H1 (cell line): ENCODE data around the gene VWF. TPM values are rescaled to one million over a fixed set of nuclear protein-coding genes. Genes with fewer than 3 reads are reported as not detected.

Source experiments
- CTCF ChIA-PET: fragments of 300-600 bp; sonication (Branson Sonifier 250); formaldehyde crosslinking; loops from one replicate; lab custom pipeline; 2021; ENCODE audit not compliant: partially characterized antibody; lab: Charles Lee
- POLR2A ChIA-PET: fragments of 300-600 bp; sonication (Branson Sonifier 250); formaldehyde crosslinking; loops from one replicate; lab custom pipeline; 2021; ENCODE audit warnings: inconsistent platforms; ENCODE audit not compliant: partially characterized antibody; lab: Charles Lee
- DNase-seq, 2 experiments: peaks; one replicate each; pipeline versions ENCODE4 v3.0.0 to v3.0.0-alpha.2; 2010 to 2022; ENCODE audit warnings: low spot score in 2 of 2, low read depth in 1 of 2, mixed read lengths in 1 of 2
- FAIRE-seq: peaks from 2 replicates; lab custom pipeline; 2011; peaks lifted over from hg19 to GRCh38; lab: Jason Lieb, UNC
- H2AFZ ChIP-seq: 2 replicates; pipeline ENCODE4 v1.8.1; 2012; ENCODE audit warnings: low read length, inconsistent platforms
- H2AK5ac ChIP-seq: 2 replicates; pipeline ENCODE4 v1.6.1; 2013; ENCODE audit warnings: low read depth, low read length
- H2BK120ac ChIP-seq: replicated peaks from 2 replicates; pipeline ENCODE3; 2013; ENCODE audit warnings: low read depth, low read length, inconsistent platforms
- H2BK12ac ChIP-seq: 2 replicates; pipeline ENCODE4 v1.6.1; 2013; ENCODE audit warnings: low read depth, low read length
- H2BK15ac ChIP-seq: 2 replicates; pipeline ENCODE4 v1.6.1; 2013; ENCODE audit warnings: low read length
- H2BK20ac ChIP-seq: 2 replicates; pipeline ENCODE4 v1.6.1; 2013; ENCODE audit warnings: low read length
- H2BK5ac ChIP-seq: 2 replicates; pipeline ENCODE4 v1.6.1; 2013; ENCODE audit warnings: low read depth, low read length
- H3K14ac ChIP-seq: 2 replicates; pipeline ENCODE4 v1.6.1; 2013; ENCODE audit warnings: inconsistent platforms; ENCODE audit not compliant: insufficient read length
- H3K18ac ChIP-seq: 2 replicates; pipeline ENCODE4 v1.6.1; 2013; ENCODE audit warnings: low read length; ENCODE audit errors: extremely low read depth
- H3K23ac ChIP-seq: 2 replicates; pipeline ENCODE4 v1.6.1; 2013; ENCODE audit warnings: inconsistent platforms; ENCODE audit not compliant: insufficient read length
- H3K23me2 ChIP-seq: 2 replicates; pipeline ENCODE4 v1.6.1; 2013; ENCODE audit warnings: low read depth, low read length
- H3K27ac ChIP-seq: 2 replicates; pipeline ENCODE4 v1.6.1; 2011; ENCODE audit warnings: low read depth, low read length, inconsistent platforms
- H3K27me3 ChIP-seq, 4 experiments: replicated peaks in 1 of 4; 1 replicate in 1 of 4; 2 replicates in 3 of 4; pipeline versions ENCODE4 v1.6.1 to v1.8.1; 2011 to 2013; ENCODE audit warnings: low read length in 3 of 4, mild to moderate bottlenecking in 3 of 4, inconsistent platforms in 2 of 4, mixed read lengths in 2 of 4, moderate library complexity in 1 of 4; ENCODE audit not compliant: control insufficient read depth in 3 of 4, insufficient read depth in 3 of 4; ENCODE audit errors: extremely low read depth in 1 of 4
- H3K36me3 ChIP-seq, 4 experiments: 2 replicates each; pipeline versions ENCODE4 v1.6.1 to v1.8.1; 2011 to 2013; ENCODE audit warnings: mild to moderate bottlenecking in 4 of 4, low read length in 3 of 4, moderate library complexity in 2 of 4, control low read depth in 1 of 4, inconsistent platforms in 1 of 4; ENCODE audit not compliant: insufficient read depth in 4 of 4, control insufficient read depth in 2 of 4
- H3K4ac ChIP-seq: replicated peaks from 2 replicates; pipeline ENCODE3; 2013; ENCODE audit warnings: low read length, low read depth, mixed read lengths, inconsistent platforms; ENCODE audit not compliant: insufficient read length
- H3K4me1 ChIP-seq, 4 experiments: replicated peaks in 1 of 4; 1 replicate in 1 of 4; 2 replicates in 3 of 4; pipeline versions ENCODE4 v1.6.1 to v1.8.1; 2011 to 2013; ENCODE audit warnings: low read length in 3 of 4, inconsistent platforms in 2 of 4, mixed read lengths in 1 of 4; ENCODE audit not compliant: insufficient read depth in 4 of 4, control insufficient read depth in 3 of 4
- H3K4me2 ChIP-seq, 2 experiments: 2 replicates each; pipeline versions ENCODE4 v1.6.1 to v1.8.1; 2011 to 2013; ENCODE audit warnings: low read depth in 2 of 2, low read length in 2 of 2, control low read depth in 1 of 2, inconsistent platforms in 1 of 2, mild to moderate bottlenecking in 1 of 2; ENCODE audit not compliant: insufficient read depth in 1 of 2
- H3K4me3 ChIP-seq, 4 experiments: fragments of 200-600, 300-600 bp in 1 of 4; sonication (generic), shearing (Covaris generic), sonication (Bioruptor Twin) in 1 of 4; 2 replicates each; pipeline versions ENCODE4 v1.5.1 to v1.8.1; 2011 to 2016; ENCODE audit warnings: low read length in 4 of 4, low read depth in 3 of 4, control low read depth in 2 of 4, inconsistent platforms in 2 of 4, mild to moderate bottlenecking in 2 of 4, mixed read lengths in 1 of 4, moderate library complexity in 1 of 4; ENCODE audit not compliant: insufficient read depth in 2 of 4; ENCODE audit errors: extremely low read depth in 1 of 4
- H3K56ac ChIP-seq: replicated peaks from 2 replicates; pipeline ENCODE3; 2013; ENCODE audit warnings: low read depth, mild to moderate bottlenecking, mixed read lengths, low read length, inconsistent platforms; ENCODE audit not compliant: insufficient read length
- H3K79me1 ChIP-seq: 2 replicates; pipeline ENCODE4 v1.6.1; 2013; ENCODE audit warnings: low read depth, low read length, control low read depth
- H3K79me2 ChIP-seq, 2 experiments: 2 replicates each; pipeline versions ENCODE4 v1.6.1 to v1.8.1; 2012 to 2013; ENCODE audit warnings: low read length in 2 of 2, mild to moderate bottlenecking in 2 of 2, inconsistent platforms in 1 of 2; ENCODE audit not compliant: insufficient read depth in 2 of 2, control insufficient read depth in 1 of 2
- H3K9ac ChIP-seq, 4 experiments: replicated peaks in 1 of 4; 1 replicate in 1 of 4; 2 replicates in 3 of 4; pipeline versions ENCODE4 v1.6.1 to v1.8.1; 2011 to 2013; ENCODE audit warnings: low read depth in 3 of 4, low read length in 3 of 4, control low read depth in 2 of 4, mild to moderate bottlenecking in 2 of 4, moderate library complexity in 2 of 4, inconsistent platforms in 1 of 4; ENCODE audit errors: extremely low read depth in 1 of 4
- H3K9me3 ChIP-seq, 2 experiments: 2 replicates each; pipeline versions ENCODE4 v1.6.1 to v1.8.1; 2012 to 2013; ENCODE audit warnings: mild to moderate bottlenecking in 2 of 2, moderate library complexity in 2 of 2, control low read depth in 1 of 2, inconsistent platforms in 1 of 2, low read depth in 1 of 2, low read length in 1 of 2, mixed read lengths in 1 of 2; ENCODE audit not compliant: insufficient read depth in 2 of 2
- H4K20me1 ChIP-seq, 2 experiments: replicated peaks in 1 of 2; 2 replicates each; pipeline versions ENCODE3 to v1.8.1; 2011 to 2013; ENCODE audit warnings: inconsistent platforms in 2 of 2, low read length in 2 of 2, mild to moderate bottlenecking in 1 of 2; ENCODE audit not compliant: insufficient read depth in 2 of 2, control insufficient read depth in 1 of 2
- H4K5ac ChIP-seq: 2 replicates; pipeline ENCODE4 v1.6.1; 2013; ENCODE audit warnings: low read length, low read depth, mixed read lengths, inconsistent platforms; ENCODE audit not compliant: insufficient read length
- H4K8ac ChIP-seq: 2 replicates; pipeline ENCODE4 v1.8.0; 2013; ENCODE audit warnings: mild to moderate bottlenecking, moderate library complexity, low read length, inconsistent platforms; ENCODE audit not compliant: insufficient read depth; ENCODE audit errors: extremely low read depth
- H4K91ac ChIP-seq: replicated peaks from 2 replicates; pipeline ENCODE3; 2013; ENCODE audit warnings: low read length, mixed read lengths, inconsistent platforms; ENCODE audit not compliant: insufficient read length
- BCL11A ChIP-seq, 2 experiments: IDR thresholded peaks; one replicate each; pipeline ENCODE4 v1.6.1; 2011; ENCODE audit warnings: low read depth in 2 of 2, low read length in 2 of 2, mild to moderate bottlenecking in 2 of 2
- CBX5 ChIP-seq: fragments of 300-800, 300-1000 bp; sonication (generic); IDR thresholded peaks from 2 replicates; pipeline ENCODE4 v1.7.1; 2016; ENCODE audit warnings: antibody characterized with exemption, low read length, low read depth
- EGR1 ChIP-seq: IDR thresholded peaks from 2 replicates; pipeline ENCODE4 v1.6.1; 2011; ENCODE audit warnings: low read depth, low read length, borderline replicate concordance
- JUND ChIP-seq: IDR thresholded peaks from 2 replicates; pipeline ENCODE4 v1.6.1; 2011; ENCODE audit warnings: mild to moderate bottlenecking, improper control_type of control experiment, low read length
- KDM4A ChIP-seq: IDR thresholded peaks from one replicate; pipeline ENCODE4 v1.7.1; 2012; ENCODE audit warnings: low read depth, mild to moderate bottlenecking, moderate library complexity, low read length, inconsistent platforms; ENCODE audit not compliant: severe bottlenecking
- KDM5A ChIP-seq: fragments of 200-600 bp; IDR thresholded peaks from 2 replicates; pipeline ENCODE4 v1.7.1; 2012; ENCODE audit warnings: mild to moderate bottlenecking, low read length, inconsistent platforms, mixed read lengths
- MAFK ChIP-seq: IDR thresholded peaks from 2 replicates; pipeline ENCODE4 v1.6.1; 2012; ENCODE audit warnings: low read depth, mild to moderate bottlenecking, improper control_type of control experiment, low read length
- SP2 ChIP-seq: IDR thresholded peaks from 2 replicates; pipeline ENCODE4 v1.6.1; 2012; ENCODE audit warnings: mild to moderate bottlenecking, low read length, inconsistent platforms
- USF2 ChIP-seq: IDR thresholded peaks from 2 replicates; pipeline ENCODE4 v1.6.1; 2011; ENCODE audit warnings: low read length, improper control_type of control experiment
- WGBS, 2 experiments: shearing (Covaris generic) in 1 of 2; methylation state at CpG; one replicate each; pipeline versions ENCODE4 v1.1.6 to v1.1.7; 2013 to 2015; ENCODE audit warnings: low lambda C conversion rate in 2 of 2, mixed read lengths in 2 of 2, inconsistent platforms in 1 of 2, low coverage in 1 of 2, missing lambda C conversion rate in 1 of 2; ENCODE audit not compliant: insufficient replicate concordance in 2 of 2, insufficient coverage in 1 of 2, insufficient read length in 1 of 2; ENCODE audit errors: extremely low coverage in 1 of 2, missing lambda C conversion rate in 1 of 2; 5-methylcytosine and 5-hydroxymethylcytosine counted together
- polyA plus RNA-seq, 7 experiments: library from polyadenylated mRNA; depleted of rRNA in 3 of 7; stranded (reverse) in 5 of 7; unstranded in 2 of 7; fragments of >200 nt in 5 of 7; fragments of 200-250 nt in 2 of 7; gene quantifications; 1 replicate in 5 of 7; 2 replicates in 1 of 7; 4 replicates in 1 of 7; pipeline versions ENCODE4 v1.2.1 to v1.2.3, GENCODE V29; 2011 to 2013; ENCODE audit warnings: missing spikeins in 2 of 7, mixed read lengths in 2 of 7
- total RNA-seq: library from RNA; stranded (reverse); fragmentation: NEBNext Ultra II Directional; extraction: Animal tissue kit (Norgen Biotek cat#: 25700); gene quantifications from 2 replicates; pipeline ENCODE4 v1.2.1, GENCODE V29; 2021

The VWF gene
- total and polyA plus RNA-seq, 2 of the 8 experiments (the other 6 are each of a cell fraction or from before 2014, with no cell fraction given) = 0.39 to 0.60 TPM

- no peak for TF ChIP-seq KDM4A
- TF ChIP-seq SP2 = no peak
- no peak for TF ChIP-seq KDM5A
- no peak for TF ChIP-seq USF2
- no peak for TF ChIP-seq JUND
- TF ChIP-seq CBX5 = no peak
- TF ChIP-seq MAFK = no peak
- no peak for TF ChIP-seq BCL11A (IDR thresholded peaks at IDR 0.05; ENCODE audit: low read depth in 2 of 2, low read length in 2 of 2)
- no peak for TF ChIP-seq EGR1
- TF ChIP-seq, all 59 proteins: peak for 0
- Histone ChIP-seq H3K56ac (no peak overlapping the region), H3K79me2 (no peaks in the 10 kb centered on the region), H3K23ac (no peak overlapping the region), H4K5ac (no peak overlapping the region), H4K91ac (no peak overlapping the region), H3K4ac (no peak overlapping the region), H3K36me3 (no peaks in the 10 kb centered on the region; a peak in 1 of 8 replicates), H3K18ac (no peak overlapping the region), H2AK5ac (no peak overlapping the region), H3K9me3 (peaks cover 3 to 10% of the 10 kb centered on the region in 2 experiments; a peak in 2 of 4 replicates), H3K27ac (no peak overlapping the region), H2BK12ac (no peak overlapping the region), H4K20me1 (peaks cover 0 to 3% of the 10 kb centered on the region in 2 experiments), H3K23me2 (peaks cover 4% of the 10 kb centered on the region; the same call in 1 of the 2 replicates), H3K4me1 (no peaks in the 10 kb centered on the region), H3K4me2 (no peak overlapping the region), H3K79me1 (no peaks in the 10 kb centered on the region), H2BK5ac (no peak overlapping the region), H2BK15ac (no peak overlapping the region), H4K8ac (no peak overlapping the region), H3K9ac (no peak overlapping the region), H3K27me3 (no peaks in the 10 kb centered on the region), H2AFZ (no peak overlapping the region), H3K4me3 (no peak overlapping the region), H2BK120ac (no peak overlapping the region), H2BK20ac (no peak overlapping the region), H3K14ac (no peak overlapping the region)
- ChIA-PET CTCF (interaction anchor here (1.1 to 20.0 kb wide), 4 partner anchors 9 to 255 kb away, joined by 4 to 412 read pairs (median 10); no protein-coding TSS in a partner anchor), POLR2A (no interaction called here)
- 88% methylated on average over 5 of the region's 5 CpGs; no CpG with 5 or more reads in 1 of the 2 experiments for WGBS, 2 experiments
- no peak for FAIRE-seq
- DNase-seq = no peak
Observed at GRCh38 chr12:6029401-6029800, 95.1 kb downstream of the VWF start.
